NB4 (cell line): ENCODE results near the gene COL4A2.

Experiments
- CTCF ChIP-seq: IDR thresholded peaks from one replicate; pipeline ENCODE4 v1.5.1; 2012; ENCODE audit warnings: low read depth, low read length
- TF ChIP-seq, protein P1 (sequence below): IDR thresholded peaks from 2 replicates; pipeline ENCODE4 v1.6.1; 2011; ENCODE audit warnings: low read depth, low read length

DNA sequence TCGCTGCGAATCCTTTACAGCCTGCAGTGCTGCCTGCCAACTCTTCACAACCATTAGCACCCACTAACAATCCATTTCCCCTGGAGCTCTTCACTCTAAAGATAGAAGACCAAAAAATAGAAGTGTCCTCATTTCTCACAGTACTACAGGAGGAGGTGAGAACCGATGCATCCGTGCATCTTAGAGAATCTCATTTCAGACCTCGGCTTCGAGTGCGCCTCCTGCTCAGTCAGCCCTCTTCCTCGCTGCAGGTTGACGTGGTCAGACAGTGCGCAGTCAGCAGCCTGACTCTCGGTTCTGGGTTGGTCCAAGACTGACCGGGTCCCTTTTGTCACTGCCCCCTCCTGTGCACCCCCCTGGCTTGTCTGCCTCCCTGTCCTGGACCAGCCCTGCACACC is 169.1 kb downstream of the COL4A2 start:
- TF ChIP-seq, protein P1, sequence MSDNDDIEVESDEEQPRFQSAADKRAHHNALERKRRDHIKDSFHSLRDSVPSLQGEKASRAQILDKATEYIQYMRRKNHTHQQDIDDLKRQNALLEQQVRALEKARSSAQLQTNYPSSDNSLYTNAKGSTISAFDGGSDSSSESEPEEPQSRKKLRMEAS: no peak
- no peak for TF ChIP-seq CTCF
